Measurements from ENCODE around the gene LEF1. TPM values are rescaled to one million over a fixed set of nuclear protein-coding genes. Genes with fewer than 3 reads are reported as not detected.

Gene LEF1
- total and polyA plus RNA-seq, 2 experiments from 2014 or later = 0.50 to 0.73 TPM

- TF ChIP-seq ZNF462 (CRISPR knock-in tag; IDR thresholded peaks at IDR 0.05) (no peak), STAT1 (IDR thresholded peaks at IDR 0.05; ENCODE audit: unreplicated experiment) (no peak), EZH2phosphoT487 (IDR thresholded peaks at IDR 0.05; ENCODE audit: unreplicated experiment) (no peak), ETS1 (IDR thresholded peaks at IDR 0.05) (no peak)
Measured at GRCh38 chr4:108192056-108192455, 23.3 kb upstream of the LEF1 start (continued).

DNA sequence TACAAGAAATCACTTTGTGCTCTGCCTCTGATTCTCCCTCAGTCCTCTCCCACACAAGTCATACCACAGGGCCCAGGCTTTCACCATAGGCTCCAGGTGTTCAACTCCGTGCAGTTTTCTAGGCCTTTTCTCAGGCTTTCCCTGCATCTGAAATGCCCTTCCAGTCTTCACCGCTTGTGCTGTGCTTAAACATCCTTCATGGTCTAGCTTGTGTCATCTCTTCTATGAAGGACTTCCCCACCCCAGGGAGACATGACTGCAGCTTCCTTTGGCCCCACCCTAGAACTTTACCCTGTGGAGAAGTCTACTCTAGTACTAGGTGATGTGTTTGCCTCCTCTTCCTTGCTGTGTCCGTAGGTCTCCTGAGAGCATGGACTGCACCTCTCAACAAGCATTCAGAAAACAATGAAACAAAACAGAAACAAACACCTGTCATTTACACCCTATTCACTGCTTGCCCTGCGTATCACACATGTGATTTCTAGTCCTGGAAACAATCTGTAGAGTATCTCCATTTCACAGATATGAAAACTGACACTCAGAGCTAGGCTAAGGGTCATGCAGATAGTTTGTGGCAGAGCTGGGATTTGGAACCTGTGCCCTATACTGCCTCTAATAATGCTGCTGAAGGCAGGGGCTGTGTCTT is 22.7 kb upstream of the LEF1 start:
- DNase-seq (ENCODE audit: low spot score) = no peak
- Mint-ChIP-seq H3K27ac (no peak overlapping the region), H3K27me3 (ENCODE audit: insufficient read depth, low read depth, poor library complexity) (peaks cover 42% of the 10 kb centered on the region), H3K9me3 (peaks cover 2% of the 10 kb centered on the region; the same call in 2 of the 3 replicates), H3K36me3 (ENCODE audit: low read depth) (no peaks in the 10 kb centered on the region), H3K4me3 (no peak overlapping the region), H3K4me1 (peaks cover 31% of the 10 kb centered on the region)
- Histone ChIP-seq H3F3A (replicated peaks; ENCODE audit: low read depth) (no peaks in the 10 kb centered on the region), H3K27ac (ENCODE audit: low read depth) (no peak overlapping the region), H3K4me3 (no peak overlapping the region), H2AFZ (no peak overlapping the region), H3K9me2 (ENCODE audit: insufficient read depth) (no peaks in the 10 kb centered on the region), H3K36me3 (ENCODE audit: insufficient read depth) (no peaks in the 10 kb centered on the region), H3K27me3 (ENCODE audit: insufficient read depth) (peaks cover 79% of the 10 kb centered on the region), H3K4me2 (no peak overlapping the region), H3K4me1 (ENCODE audit: insufficient read depth) (peaks cover 23% of the 10 kb centered on the region), H3K79me2 (replicated peaks; ENCODE audit: insufficient read depth) (no peaks in the 10 kb centered on the region), H4K20me1 (replicated peaks; ENCODE audit: insufficient read depth) (no peaks in the 10 kb centered on the region)
- ATAC-seq = no peak
- no peak for TF ChIP-seq EZH2phosphoT487 (IDR thresholded peaks at IDR 0.05; ENCODE audit: unreplicated experiment)
- no peak for TF ChIP-seq ZNF114 (CRISPR knock-in tag; IDR thresholded peaks at IDR 0.05)
- TF ChIP-seq NANOG (IDR thresholded peaks at IDR 0.05; ENCODE audit: borderline replicate concordance) = no peak
- no peak for TF ChIP-seq CTCF (conservative IDR thresholded peaks at IDR 0.05; ENCODE audit: low read depth in 2 of 2)
- no peak for TF ChIP-seq EZH2 (IDR thresholded peaks at IDR 0.05; ENCODE audit: low read depth, unreplicated experiment)
- no peak for TF ChIP-seq ETS1 (IDR thresholded peaks at IDR 0.05)
- no peak for TF ChIP-seq REST (IDR thresholded peaks at IDR 0.05; ENCODE audit: unreplicated experiment)
- no peak for TF ChIP-seq ZNF331 (CRISPR knock-in tag; IDR thresholded peaks at IDR 0.05; ENCODE audit: low read depth)

Data from GM23338 (cell line).